ENCODE data around the gene TMEM200A.

- TF ChIP-seq EZH2 (IDR thresholded peaks at IDR 0.05; ENCODE audit: borderline replicate concordance, low read depth, low read length, severe bottlenecking) (no peak), CTCF (IDR thresholded peaks at IDR 0.05; ENCODE audit: borderline replicate concordance, extremely low read depth, low read length, poor library complexity, severe bottlenecking) (peak; percentile 97)
Measured at GRCh38 chr6:130322673-130323268, 43.0 kb upstream of the TMEM200A start.

Measured in DND-41 (cell line).